AML-193 (cell line): ENCODE data around the gene ECI1.
A peak's percentile ranks its signal among the peaks of the same experiment; 100 is the strongest.
"Not testable (repeated sequence)": the region's sequence is repeated elsewhere in the genome, so short reads cannot be mapped to it uniquely, and the experiment has no call there.

Experiments
- DNase-seq, 2 experiments: peaks; one replicate each; lab custom pipeline; 2025; lab: John Stamatoyannopoulos, UW

Gene ECI1

DNA sequence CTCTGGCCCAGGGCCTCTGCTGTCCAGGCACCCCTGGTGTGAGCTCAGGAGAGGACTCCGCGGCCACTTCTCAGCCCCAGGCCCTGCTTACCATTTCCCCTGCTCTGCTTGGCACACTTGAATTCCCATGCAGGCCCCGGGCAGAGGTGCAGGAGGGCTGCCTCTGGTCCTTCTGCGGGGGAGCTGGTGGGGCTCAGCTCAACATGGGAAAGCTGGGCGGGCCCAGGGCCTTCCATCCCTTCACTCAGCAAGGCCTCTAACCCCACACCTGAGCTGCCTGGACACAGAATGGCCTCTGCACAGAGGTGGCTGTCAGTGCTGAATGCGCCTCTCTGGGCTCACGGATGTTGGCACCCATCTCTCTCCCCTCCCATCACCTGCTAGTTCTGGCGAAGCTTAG lies 29.1 kb upstream of the ECI1 start:
- no peak for DNase-seq

DNA sequence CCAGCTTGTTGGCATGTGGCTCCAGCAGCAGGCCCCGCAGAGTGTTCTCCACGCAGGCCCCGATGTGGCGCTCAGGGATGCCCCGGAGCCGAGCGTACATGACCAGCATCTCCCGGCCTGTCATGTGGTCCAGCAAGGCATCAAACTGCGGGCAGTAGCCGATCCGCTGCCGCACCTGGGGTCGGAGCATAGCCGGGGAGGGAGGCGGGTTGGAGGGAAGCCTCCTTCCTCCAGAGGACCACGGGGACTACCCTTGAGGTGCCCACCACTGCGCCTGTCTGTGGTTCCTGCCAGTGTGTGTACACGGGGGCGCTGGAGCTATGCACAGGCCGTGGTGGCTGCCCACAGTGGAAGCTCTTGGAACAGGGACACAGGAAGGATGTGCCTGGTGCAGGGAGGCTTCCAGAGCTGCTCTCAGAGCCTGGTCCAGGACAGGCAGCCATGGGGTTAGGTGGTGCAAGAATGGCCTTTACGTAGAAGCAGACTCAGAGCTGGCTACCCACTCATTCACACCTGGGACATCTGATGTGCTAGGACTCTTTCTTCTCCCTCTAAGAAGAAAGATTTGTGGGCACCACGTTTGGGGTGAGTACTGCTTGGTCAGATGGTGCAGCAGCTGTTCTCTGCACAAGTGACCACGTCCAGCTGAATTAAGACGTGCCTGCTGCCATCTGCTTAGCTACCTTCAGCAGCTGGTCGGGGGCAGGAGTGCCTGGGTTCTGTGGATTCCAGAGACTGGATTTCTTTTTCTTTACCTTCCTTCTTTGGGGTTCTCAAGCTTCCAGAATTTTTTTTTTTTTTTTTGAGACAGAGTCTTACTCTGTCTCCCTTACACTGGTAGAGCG lies 27.8 kb upstream of the ECI1 start:
- DNase-seq: no peak

DNA sequence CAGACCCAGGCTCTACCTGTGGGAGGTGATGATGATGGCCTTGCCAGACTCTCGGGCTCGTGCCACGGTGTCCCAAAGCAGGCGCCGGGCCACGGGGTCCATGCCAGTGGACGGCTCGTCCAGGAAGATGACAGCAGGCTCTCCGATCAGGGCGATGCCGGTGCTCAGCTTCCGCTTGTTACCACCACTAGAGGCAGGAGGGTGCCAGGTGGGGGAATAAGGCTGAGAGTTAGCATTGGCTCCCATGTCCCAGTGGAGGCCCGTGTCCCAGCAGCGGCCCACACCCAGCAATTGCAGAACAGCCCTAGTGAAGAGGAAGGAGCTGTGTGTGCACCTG lies 26.9 kb upstream of the ECI1 start:
- no peak for DNase-seq

DNA sequence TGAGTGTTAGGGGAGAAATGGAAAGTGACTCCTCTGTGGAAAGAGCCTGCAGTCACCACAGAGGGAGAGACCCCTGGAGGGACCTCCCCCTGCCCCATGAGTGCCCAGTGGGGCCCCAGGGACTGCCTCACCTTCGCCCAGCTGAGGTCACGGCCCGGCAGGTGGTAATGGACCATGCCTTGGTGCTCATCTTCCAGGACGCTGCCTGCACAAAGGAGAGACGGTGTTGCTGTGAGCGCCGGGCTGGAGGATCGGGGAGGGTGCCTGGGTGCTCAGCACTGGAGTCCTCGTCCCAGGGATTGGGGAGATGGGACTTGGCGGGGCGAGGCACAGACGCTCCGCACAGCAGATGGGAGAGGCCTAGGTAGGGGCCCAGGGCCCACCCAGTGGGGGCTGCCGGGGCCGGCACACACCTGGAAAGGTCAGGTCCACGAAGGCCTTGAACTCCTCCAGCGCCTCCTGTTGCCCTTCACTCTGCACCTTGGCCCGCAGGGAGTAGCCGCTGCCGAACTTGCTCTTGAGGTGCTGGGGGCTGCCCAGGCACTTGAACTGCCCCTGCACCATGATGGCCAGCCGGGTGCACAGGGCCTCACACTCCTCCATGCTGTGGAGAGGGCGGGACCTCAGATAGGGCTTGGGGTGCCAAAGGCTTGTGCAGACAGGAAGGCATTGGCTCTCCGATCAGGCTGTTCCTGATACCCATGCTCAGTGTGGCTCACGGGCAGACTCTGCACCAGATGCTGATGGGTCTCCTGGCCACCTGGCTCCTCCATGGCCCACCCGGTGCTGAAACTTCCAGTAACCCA lies 26.3 kb upstream of the ECI1 start:
- DNase-seq: no peak

DNA sequence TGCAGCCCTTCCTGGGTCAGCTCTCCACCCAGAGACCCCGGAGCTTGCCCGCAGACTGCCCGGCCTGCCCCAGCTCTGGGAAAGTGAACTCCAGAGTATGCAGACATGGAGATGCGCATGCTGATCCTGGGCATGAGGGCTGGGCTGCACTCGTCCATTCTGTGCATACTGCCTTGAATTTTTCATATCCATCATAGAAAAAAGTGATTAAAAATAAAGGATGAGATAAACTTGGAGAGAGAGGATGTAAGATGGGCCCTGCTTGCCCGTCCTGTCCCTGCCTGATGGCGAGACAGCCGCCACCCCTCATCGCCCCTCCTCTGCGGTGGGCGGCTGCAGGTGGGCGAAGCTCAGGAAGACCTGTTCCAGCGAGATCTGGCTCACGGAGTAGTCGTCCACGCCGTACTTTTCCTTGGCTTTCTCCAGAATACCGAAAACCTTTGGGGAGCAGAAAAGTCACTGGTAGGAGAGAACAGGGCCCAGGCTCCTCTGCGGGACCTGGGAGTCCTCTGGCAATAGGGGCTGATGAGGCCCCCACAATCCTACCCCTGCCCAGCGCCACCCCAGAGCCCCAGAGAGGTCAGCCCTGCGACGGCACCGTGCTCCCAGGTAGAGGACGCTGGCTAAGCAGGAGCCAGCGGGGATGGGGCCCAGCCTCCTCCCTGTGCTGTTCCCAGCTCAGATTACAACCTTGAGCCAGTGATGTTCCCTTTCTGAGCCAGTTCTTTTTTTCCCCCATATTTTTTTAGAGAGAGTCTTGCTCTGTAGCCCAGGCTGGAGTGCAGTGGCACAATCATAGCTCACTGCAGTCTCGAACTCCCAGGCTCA lies 25.2 kb upstream of the ECI1 start:
- no peak for DNase-seq

DNA sequence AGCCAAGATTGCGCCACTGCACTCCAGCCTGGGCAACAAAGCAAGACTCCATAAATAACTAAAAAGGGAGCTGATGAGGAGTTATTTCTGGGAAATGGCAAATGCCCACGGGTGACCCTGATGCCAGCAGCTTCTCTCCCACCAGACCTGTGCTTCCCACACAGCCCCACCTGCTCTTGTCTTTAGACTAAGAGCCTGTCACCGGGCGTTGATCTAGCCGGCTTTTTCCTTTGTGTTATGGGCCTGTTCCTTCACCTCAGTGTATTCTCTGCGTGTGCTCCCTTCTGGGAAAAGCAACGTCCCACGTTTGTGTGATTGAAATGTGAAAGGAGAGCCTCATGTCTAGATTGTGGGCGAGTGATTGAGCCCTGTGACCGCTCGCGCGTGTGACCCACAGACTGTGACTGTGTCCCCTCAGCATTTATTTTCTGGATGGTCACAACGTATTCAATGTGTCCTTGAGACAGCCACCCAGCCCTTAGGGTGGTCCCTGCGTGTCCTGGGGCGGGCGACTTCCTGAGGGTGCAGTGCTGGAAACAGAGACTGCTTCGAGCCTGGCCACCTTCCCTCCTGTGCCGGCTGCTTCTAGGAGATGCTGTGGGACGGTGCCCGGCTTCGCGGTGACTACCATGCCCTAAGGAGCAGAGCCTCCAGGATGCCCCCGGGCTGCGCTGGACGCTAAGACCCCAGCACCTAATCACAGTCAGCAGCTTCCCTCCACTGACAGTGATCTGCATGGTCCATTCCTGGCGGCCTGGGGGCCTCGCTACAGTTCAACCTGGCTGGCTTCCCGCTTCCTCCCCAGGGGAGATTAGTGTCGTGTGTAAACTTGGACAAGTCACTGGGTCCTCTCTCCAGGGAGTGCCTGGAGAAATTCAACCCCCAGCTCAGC lies 24.3 kb upstream of the ECI1 start:
- DNase-seq: no peak

DNA sequence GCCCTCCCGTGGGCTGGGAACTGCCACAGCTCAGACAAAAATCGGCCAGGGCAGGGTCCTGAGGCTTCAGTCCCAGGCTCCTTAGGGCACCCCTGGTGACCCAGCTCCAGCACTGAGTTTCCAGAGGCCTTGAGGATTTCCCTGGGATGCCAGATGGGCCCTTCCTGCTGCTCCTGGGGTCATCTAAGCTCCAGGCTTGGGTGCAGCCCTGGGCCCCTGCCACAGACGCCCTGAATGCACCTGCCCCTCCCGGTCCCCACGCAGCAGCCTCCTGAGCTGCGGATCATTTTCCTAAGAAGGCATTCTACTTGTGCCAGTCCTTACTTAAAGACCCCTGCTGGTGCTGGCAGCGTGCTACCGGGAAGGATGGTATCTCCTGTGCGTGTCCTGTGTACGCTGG lies 22.5 kb upstream of the ECI1 start:
- no peak for DNase-seq

DNA sequence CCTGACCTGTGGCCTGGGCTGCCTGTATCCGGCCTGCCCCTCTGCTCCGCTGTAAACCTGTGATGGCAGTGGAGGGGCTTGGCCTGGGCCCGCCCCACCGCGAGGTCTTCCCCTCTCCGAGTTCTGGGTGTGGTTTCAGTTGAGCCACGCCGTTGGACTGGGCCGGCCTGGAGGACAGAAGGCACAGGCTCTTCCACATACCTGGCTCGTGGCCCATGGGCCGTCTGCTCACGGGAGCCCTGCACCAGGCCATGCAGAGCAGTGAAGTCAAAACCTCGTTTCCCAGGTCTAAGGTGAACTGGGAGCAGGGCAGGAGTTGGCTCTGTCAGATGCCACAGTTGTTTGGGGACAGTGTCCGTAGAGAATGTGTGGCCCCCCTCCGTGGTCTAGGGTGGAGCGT lies 22.1 kb upstream of the ECI1 start:
- no peak for DNase-seq

DNA sequence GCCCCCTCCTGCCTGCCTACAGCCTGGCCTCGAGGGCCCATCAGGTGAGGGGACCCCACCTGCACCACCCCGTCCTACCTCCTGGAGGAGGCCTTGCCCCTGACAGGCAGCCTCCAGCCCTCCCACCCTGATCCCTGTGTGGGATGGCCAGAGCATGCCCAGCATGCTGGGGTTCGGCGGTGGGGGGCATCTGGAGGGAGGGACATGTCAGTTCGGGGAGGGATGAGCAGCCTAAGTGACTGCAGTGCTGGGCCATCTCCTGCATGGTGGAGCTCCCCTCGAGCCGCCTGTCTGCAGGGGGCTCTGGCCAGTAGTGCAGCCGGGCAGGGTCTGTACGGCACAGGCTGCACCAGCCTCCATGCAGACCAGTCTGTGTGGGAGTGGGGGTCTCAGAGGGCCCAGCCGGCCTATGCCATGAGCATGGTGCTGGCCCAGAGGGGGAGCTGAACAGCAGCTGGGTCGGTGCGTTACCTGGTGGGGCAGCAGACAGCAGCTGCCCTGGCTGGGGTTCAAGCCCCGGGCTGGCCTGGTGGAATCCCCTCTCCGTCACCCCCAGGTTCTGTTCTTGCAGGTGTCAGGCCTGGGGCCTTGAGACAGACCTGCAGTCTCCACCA lies 20.6 kb upstream of the ECI1 start:
- DNase-seq: no peak

DNA sequence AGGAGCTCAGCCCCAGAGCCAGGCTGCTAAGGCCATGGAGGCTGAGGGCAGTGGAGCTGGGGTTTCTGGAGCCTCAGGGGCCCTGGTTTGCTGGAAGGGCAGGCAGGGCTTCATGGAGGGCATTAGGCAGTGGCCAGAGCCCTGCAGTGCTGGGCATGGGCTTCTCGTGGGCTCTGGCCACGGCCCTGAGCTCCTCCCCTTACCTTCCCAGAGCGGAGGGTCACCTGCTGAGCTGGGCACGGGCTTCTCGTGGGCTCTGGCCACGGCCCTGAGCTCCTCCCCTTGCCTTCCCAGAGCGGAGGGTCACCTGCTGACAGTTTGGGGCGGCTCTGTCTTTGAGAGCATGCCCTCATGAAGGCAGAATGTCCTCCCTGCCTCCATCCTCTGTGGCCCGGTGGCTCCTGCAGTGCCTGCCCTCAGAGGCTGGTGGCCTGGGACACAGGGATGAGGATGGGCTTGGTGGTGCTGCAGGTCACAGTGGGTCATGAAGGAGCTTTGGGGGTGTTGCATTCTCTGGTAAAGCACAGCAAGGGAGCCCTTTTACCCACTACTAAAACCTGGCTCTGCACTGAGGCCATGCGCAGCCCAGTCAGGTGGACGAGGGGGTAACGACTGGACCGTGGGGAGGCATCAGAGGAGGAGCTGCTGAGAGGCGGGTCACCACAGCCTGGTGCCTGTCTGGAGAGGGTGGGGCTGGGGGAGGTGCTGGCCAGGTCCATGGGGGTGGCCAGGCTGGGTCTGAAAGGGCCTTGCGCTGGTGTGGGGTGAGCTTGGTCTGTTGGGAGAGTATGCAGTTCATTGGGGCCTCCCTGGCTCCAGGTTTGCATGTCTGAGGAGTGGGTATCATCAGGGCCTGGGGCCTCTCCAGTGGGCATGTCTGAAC lies 19.4 kb upstream of the ECI1 start:
- DNase-seq: no peak

DNA sequence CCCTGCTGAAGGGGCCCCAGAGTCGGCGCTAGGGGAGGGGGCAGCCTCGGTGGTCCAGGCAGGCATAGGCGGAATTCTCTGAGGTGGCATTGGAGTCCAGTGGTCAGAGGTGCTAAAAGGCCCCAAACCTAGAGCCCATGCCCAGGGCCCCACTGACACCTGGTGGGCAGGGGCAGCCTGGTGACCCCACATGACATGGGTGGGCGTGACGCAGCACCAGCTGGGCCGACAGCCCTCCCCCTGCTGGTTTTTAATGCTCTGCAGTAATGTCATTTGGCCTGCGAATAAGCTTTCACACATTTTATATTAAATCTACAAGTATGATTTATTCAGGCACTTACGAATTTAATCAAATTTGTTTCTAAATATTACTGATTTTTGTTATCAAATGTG lies 18.7 kb upstream of the ECI1 start:
- DNase-seq: no peak

DNA sequence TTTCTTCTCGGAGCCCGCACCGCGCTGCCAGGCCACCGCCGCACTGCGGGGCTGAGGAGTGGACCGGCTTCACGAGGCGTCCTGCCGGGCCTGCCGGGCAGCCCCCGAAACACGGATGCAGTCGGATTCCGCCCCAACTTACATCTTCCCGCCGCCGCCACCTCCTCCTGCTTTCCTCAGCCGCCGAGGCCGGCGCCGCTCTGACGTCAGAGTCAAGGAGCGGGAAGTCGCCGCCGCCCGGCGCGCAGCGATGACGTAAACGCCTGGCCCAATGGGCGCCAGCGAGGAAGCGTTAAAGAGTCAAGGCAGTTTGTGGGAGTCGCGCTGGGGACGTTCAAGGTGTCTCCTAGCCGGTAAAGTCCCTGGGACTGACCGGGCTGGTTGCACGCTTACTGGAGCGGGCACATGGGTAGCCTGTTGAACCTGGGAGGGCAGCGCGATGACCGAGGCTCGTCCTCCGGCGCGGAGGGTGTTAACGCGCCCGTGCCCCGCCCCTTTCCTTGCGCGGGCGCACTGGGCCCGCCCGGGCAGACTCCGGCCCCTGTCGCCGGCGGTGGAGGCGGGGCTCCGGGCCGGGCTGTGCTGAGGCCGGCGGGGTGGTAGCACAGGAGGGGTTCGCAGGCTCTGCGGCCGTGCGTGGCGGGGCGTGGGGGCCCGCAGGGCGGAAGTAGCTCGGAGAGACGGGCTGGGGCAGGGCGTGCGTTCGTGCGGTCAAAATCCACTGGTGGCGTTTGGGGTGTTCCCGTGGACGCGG lies 16.7 kb upstream of the ECI1 start, which contains the start of gene RNPS1:
Gene RNPS1 (minus strand): TSS at position 214 of the 754 bp plus-strand sequence. CDS start 3,483 bp downstream, outside the sequence.
- peak; percentile 78 to 83 for DNase-seq

DNA sequence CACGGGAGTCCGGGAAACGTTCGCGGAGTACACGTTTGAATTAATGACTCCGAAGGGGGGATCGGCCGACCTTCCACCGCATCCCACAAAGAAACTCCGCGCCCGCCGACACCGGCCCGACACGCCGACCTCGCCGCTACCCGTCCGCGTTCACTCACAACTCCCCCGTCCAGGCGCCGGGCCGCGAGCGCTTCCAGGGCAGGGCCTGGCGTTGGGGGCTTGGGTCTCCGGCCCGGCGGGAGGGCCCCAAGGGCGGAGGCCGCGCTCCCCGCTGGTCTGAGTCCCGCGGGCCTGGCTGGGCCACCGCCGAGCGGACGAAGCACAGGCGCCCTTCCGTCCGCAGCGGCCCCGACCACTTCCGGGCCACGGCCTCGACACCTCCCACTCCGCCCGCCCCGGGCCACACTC lies 16.1 kb upstream of the ECI1 start:
- peak; percentile 51 to 65 for DNase-seq

DNA sequence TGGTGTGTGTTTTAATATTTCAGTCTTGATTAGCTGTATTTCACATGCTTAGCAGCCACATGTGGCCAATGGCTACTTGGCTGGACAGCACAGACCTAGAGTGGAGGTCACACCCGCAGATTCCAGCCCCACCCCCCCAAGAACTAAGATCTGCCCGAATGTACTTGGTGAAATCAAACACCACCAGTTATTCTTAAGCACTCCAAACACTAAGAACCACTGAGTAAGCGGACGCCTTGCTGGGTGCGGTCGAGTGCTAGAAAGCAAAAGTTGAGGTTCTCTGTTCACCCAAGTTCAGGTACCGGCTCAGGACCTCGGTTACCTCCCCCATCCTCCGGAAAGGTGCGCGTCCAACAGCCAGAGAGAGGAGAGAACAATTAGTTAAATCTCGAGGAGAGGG lies 15.5 kb upstream of the ECI1 start:
- DNase-seq: not testable (repeated sequence)

DNA sequence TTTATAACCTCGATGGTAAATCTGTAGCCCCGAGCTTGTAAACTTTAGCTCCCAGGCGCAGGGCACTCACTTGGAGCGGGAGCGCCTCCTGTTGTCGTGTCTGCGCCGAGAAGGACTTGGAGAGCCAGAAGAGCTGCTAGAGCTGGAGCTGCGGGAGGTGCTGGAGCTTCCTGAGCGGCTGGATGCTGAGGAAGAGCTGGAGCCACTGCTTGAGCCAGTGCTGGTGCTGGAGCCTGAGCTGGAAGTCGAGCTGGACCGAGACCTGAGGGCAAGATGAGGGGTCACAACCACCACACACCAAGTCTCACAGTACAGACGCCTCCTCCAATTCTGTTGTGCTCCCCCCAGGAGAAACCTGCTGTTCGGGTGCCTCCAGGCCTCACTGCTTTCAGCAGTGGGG lies 11.6 kb upstream of the ECI1 start:
- not testable (repeated sequence) for DNase-seq

DNA sequence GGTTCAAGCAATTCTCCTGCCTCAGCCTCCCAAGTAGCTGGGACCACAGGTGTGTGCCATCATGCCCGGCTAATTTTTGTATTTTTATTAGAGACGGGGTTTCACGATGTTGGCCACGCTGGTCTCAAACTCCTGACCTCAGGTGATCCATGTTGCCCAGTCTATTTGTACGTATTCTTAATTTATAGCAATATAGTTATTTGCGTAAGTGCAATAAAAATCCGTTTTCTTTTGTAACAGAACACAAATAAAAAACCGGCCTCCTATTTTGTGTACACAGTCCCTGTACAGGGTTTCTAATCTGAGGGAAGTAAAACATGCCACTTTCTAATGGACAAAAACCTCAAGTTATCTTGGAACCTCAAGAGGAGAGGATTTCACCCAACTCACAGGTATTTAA lies 8.9 kb upstream of the ECI1 start:
- DNase-seq: no peak

DNA sequence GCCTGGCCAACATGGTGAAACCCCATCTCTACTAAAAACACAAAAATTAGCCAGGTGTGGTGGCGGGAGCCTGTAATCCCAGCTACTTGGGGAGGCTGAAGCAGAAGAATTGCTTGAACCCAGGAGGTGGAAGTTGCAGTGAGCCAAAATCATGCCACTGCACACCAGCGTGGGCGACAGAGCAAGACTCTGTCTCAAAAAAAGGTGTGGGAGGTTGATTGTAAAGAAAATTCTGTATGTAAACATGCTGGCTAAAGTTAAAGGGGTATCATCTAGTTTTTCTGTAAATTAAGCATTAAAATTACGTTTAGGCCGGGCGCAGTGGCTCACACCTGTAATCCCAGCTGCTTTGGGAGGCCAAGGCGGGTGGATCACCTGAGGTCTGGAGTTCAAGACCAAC lies 7.1 kb upstream of the ECI1 start:
- DNase-seq: not testable (repeated sequence)

DNA sequence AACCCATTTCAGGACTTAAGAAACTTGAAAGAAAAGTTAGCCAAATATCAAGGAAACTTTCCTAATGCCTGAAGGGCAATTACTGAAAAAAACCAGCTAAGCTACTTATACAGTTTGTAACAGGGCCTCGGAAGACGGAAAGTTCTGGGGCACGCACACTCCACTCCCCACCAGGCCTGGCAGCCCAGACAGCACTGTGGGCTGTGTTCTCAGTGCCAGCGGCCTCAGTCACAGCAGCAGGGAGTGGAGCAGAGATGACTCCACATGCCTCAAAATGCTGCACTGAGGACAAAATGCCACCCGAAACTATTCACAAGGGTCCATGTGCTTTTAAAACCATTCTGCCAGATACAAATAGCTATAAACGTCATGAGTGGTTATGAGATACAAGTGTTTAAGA lies 6.3 kb upstream of the ECI1 start:
- DNase-seq: no peak

DNA sequence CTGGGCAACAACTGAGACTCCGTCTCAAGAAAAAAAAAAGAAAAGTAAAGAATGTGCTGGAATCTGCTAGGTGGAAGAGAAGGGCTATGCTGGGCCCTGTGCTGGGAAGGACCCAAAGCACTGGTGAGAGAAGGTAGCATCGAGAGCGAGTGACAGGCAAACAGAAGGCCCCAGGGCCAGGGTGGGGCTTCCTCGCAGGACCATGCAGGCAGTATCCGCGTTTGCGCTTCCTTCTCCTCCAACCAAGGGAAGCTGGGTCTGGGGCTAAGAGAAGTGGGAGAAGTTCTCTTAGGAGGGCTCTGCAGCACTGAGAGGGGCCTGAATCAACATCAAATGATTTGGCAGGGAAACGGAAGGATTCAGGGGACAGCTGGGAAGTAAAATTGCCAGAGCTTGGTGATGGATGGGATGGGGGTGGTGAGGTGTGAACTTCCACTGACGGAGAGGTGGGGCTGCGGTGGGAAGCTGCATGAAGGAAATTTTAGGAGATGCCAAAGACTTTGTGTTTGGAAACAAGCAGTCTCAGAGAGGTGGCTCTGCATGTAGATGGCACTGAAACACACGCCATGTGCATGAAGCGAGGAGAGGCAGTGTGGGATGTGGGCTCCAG lies 5.2 kb upstream of the ECI1 start:
- no peak for DNase-seq
